Right ventricle myocardium superior (tissue), 1 donor: ENCODE measurements around the gene MYMX. TPM values are rescaled to one million over a fixed set of nuclear protein-coding genes. Genes with fewer than 3 reads are reported as not detected.

Experiments
- total RNA-seq: library from RNA; stranded (reverse); fragmentation: NEBNext Ultra II Directional; extraction: Animal tissue kit (Norgen Biotek cat#: 25700); gene quantifications from one replicate; pipeline ENCODE4 v1.2.1, GENCODE V29; 2021
- donor health status: DM: no; HTN: yes; CAD: no; lungs with severe emphysema.

The MYMX gene
- total RNA-seq, 1 donor from 2014 or later = 0.56 TPM

Other genes starting within 250 kb of the MYMX start
- gene MRPL14, start 89.5 kb upstream of the MYMX start, total RNA-seq = 41.0 TPM
- gene TMEM63B, start 89.4 kb upstream of the MYMX start, total RNA-seq = 46.3 TPM
- 0.43 TPM for gene CAPN11, start 58.1 kb upstream of the MYMX start, total RNA-seq
- 181 TPM for gene SLC29A1, start 6.7 kb downstream of the MYMX start, total RNA-seq
- gene HSP90AB1, start 30.2 kb downstream of the MYMX start, total RNA-seq = 853 TPM
- gene SLC35B2, start 40.6 kb downstream of the MYMX start, total RNA-seq = 19.4 TPM
- 3.7 TPM for gene NFKBIE, start 48.6 kb downstream of the MYMX start, total RNA-seq
- gene TMEM151B, start 53.5 kb downstream of the MYMX start, total RNA-seq = not detected
- 10.7 TPM for gene AARS2, start 96.4 kb downstream of the MYMX start, total RNA-seq
- gene SPATS1, start 125.7 kb downstream of the MYMX start, total RNA-seq = not detected
- 16.5 TPM for gene CDC5L, start 170.8 kb downstream of the MYMX start, total RNA-seq